Left hindlimb (tissue), 1 donor: ENCODE results near the gene ZNF479.
"Not testable (repeated sequence)": the region's sequence is repeated elsewhere in the genome, so short reads cannot be mapped to it uniquely, and the experiment has no call there.

Experiments
- DNase-seq: peaks from one replicate; pipeline ENCODE4 v3.0.0-alpha.2; 2018

The ZNF479 gene

DNA sequence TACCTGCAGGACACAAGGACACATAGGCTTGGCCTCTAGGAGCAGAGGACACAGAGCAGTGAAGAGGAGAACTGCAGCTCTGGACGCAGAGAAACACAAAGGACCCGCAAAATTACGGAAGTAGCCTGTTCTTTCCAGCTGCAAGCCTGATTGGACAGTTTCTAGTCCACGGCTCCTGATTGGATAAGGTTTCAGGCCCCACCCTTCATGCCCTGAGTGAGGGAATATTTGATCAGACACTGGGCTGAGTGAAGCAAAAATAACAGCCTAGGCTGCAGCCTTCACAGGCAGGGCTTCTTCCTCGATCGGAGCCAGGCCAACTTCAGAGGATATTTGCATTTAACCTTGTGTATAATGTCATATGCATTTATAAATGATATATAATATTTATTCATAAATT is at the start of gene ZNF479:
Gene ZNF479, minus strand, starts transcription at position 101 of the 400 bp plus-strand sequence. CDS start 112 bp downstream, outside the sequence.
- not testable (repeated sequence) for DNase-seq

- DNase-seq = no peak
Measured at GRCh38 chr7:57182031-57182430, 49.8 kb upstream of the ZNF479 start.

DNA sequence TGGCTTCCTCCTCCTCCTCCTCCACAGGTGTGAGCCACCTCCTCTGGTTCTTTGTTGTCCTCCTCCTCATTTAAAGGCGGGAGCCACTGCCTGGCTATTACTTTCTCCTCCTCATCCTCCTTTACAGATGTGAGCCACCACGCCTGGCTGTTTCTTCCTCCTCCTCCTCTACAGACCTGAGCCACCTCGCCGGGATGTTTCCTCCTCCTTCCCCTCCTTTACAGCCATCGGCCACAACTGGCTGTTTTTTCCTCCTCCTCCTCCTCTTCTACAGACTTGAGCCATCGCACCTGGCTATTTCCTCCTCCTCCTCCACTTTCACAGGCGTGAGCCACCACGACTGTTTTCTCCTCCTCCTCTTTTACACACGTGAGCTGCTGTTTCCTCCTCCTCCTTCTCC is 49.0 kb upstream of the ZNF479 start:
- DNase-seq = no peak

- DNase-seq = no peak
Measured at GRCh38 chr7:57179776-57180415, 47.7 kb upstream of the ZNF479 start.

DNA sequence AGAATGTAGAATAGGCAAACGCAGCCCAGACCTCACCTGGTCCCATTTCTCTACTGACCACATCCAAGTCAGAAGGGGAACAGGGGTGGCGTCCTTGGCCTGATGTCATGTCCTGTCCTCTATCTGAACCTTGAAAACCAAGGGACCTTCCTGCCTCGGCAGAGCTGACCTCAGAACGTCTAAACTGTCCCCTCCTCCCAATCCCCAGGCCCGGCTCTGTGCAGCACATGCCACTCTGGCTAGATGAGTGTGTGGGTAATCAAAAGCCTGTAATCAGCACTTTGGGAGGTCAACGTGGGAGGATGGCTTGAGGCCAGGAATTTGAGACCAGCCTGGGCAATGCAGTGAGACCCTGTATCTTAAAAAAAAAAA is 46.5 kb upstream of the ZNF479 start:
- no peak for DNase-seq

DNA sequence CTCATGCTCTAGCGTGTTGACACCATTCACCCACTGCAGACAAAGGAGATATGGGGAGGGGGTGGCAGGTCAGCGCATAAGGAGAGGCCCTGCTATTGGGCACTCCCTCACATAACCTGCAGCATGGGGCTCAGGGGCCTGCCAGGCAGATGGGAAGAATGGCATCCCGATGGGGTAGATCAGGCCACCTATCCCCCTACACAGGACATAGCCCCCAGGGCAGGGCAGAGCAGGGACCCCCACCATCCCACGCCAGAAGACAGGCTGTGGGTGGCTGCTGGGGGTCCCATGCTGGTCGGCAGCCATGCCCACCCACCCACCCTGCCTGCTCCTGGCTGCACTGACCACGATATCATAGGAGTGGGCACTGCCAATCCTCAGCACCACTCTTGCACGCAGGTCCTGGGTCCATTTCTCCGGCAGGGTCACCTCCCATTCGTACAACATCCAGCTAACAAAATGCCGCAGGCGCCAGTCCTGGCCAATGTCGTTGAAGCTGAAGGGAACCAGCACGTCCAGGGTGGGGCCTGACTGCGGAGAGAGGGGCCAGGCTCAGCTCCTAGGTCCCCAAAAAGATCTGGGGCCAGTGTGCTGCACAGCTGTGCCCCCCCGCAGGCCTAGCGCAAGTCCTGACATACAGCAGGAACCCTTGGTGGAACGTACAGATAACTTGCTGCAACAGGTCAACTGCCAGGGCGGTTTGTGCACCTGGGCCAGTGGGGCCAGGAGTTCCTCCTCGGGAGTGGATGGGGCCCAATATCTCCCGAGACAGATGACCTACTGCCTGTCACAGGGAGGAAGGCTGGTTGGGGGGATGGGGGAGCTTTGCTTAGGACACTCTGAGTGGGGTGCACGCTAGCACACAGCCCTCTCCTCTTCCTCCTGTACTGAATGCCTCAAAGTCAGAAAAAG is 45.9 kb upstream of the ZNF479 start:
- no peak for DNase-seq

DNA sequence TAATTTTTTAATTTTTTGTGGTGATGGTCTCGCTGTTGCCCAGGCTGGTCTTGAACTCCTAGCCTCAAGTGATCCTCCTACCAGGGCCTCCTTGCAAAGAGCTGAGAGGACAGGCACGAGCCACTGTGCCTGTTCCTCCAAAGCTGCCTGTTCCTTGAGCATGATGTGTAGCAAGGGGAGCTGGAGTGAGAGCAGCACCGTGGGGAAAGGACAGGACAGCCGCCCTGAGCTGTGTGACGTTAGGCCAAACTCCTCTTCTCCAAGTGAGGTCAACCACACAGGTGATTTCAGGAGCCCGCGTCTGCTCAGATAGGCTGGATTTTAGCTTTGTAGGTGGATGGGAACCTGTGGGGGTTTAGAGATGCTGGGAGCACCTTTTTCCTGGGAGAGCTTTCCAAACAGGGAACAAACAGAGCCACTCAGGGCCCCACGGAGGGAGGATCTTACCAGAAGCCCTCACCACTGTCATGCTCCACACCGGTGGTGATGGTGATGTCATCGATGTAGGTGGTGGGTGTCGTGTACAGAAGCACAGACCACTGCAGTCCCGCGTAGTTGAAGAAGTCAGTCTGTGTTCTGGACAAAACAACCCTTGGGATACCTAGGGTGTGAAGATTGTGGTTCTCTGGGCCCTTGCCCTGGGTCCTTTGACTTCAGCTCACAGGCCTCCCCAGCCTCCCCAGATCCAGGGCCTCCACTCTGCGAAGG is 44.8 kb upstream of the ZNF479 start:
- no peak for DNase-seq

- no peak for DNase-seq
Measured at GRCh38 chr7:57165285-57165899, 33.2 kb upstream of the ZNF479 start.

GRCh38 chr7:57120123-57120784 is 12.0 kb downstream of the ZNF479 start:
- DNase-seq = not testable (repeated sequence)
